PFSK-1 (cell line): Measurements from ENCODE around the gene ZNF460.

Experiments
- FOXP2 ChIP-seq: optimal IDR thresholded peaks from 2 replicates; pipeline ENCODE3; 2011; ENCODE audit warnings: borderline replicate concordance, control low read depth, inconsistent platforms; ENCODE audit not compliant: insufficient read depth; ENCODE audit errors: extremely low read length, extremely low read depth
- POLR2AphosphoS5 ChIP-seq: IDR thresholded peaks from 2 replicates; pipeline ENCODE4 v1.6.1; 2012; ENCODE audit warnings: low read depth, mild to moderate bottlenecking, control low read depth, low read length, moderate library complexity
- SIN3A ChIP-seq: IDR thresholded peaks from 2 replicates; pipeline ENCODE4 v1.6.1; 2012; ENCODE audit warnings: mild to moderate bottlenecking, low read length, moderate library complexity, borderline replicate concordance; ENCODE audit not compliant: insufficient read depth
- TAF1 ChIP-seq: IDR thresholded peaks from 2 replicates; pipeline ENCODE4 v1.6.1; 2012; ENCODE audit warnings: low read length, control low read depth, borderline replicate concordance; ENCODE audit not compliant: insufficient read depth
- TF ChIP-seq, protein P1 (sequence below), 2 experiments: IDR thresholded peaks; 2 replicates each; pipeline versions ENCODE4 v1.6.1 to v1.8.0; 2011 to 2012; ENCODE audit warnings: low read depth in 2 of 2, low read length in 2 of 2, control low read depth in 1 of 2, inconsistent platforms in 1 of 2, mild to moderate bottlenecking in 1 of 2, moderate library complexity in 1 of 2; ENCODE audit not compliant: insufficient read depth in 1 of 2

Gene ZNF460

DNA sequence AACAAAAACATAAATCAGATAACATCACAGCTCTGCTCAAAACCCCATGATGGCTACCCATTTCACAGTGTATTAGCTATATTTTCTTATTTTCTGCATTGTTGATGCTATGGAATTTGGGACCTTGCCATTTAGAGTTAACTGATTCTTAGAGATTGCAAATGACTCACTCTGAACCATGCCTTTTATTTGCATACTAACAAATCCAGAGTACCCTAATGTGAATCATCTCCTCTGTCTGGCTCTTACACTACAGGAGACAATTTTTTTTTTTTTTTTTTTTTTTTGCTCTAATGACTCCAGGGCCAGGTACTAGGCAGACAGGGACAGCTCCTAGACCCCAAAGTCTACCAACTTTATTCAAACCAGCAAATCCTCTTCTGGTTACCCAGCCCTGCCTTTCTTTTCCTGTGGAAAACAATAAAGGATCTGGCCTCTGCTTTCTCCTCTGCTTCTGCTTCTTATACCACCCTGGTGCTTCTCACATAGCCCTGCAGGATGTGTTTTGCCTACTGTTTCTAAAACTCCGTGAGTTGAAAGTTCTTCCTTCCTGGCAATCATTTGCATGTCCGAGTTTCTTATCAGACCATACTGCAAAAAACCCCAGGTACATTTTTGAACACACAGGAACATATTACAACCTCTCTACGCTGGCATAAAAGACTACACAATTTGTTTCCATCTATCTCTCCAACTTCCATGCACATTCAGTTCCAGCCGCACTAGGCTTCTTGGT lies 10.6 kb upstream of the ZNF460 start:
- TF ChIP-seq FOXP2 = no peak
- TF ChIP-seq, protein P1, sequence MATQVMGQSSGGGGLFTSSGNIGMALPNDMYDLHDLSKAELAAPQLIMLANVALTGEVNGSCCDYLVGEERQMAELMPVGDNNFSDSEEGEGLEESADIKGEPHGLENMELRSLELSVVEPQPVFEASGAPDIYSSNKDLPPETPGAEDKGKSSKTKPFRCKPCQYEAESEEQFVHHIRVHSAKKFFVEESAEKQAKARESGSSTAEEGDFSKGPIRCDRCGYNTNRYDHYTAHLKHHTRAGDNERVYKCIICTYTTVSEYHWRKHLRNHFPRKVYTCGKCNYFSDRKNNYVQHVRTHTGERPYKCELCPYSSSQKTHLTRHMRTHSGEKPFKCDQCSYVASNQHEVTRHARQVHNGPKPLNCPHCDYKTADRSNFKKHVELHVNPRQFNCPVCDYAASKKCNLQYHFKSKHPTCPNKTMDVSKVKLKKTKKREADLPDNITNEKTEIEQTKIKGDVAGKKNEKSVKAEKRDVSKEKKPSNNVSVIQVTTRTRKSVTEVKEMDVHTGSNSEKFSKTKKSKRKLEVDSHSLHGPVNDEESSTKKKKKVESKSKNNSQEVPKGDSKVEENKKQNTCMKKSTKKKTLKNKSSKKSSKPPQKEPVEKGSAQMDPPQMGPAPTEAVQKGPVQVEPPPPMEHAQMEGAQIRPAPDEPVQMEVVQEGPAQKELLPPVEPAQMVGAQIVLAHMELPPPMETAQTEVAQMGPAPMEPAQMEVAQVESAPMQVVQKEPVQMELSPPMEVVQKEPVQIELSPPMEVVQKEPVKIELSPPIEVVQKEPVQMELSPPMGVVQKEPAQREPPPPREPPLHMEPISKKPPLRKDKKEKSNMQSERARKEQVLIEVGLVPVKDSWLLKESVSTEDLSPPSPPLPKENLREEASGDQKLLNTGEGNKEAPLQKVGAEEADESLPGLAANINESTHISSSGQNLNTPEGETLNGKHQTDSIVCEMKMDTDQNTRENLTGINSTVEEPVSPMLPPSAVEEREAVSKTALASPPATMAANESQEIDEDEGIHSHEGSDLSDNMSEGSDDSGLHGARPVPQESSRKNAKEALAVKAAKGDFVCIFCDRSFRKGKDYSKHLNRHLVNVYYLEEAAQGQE (IDR thresholded peaks at IDR 0.05; ENCODE audit: insufficient read depth in 1 of 2, low read depth in 2 of 2, low read length in 2 of 2) = no peak
- TF ChIP-seq POLR2AphosphoS5 = no peak
- no peak for TF ChIP-seq SIN3A
- no peak for TF ChIP-seq TAF1

- TF ChIP-seq TAF1 (no peak), FOXP2 (no peak), POLR2AphosphoS5 (no peak), SIN3A (no peak)
- TF ChIP-seq, protein P1 (IDR thresholded peaks at IDR 0.05; ENCODE audit: insufficient read depth in 1 of 2, low read depth in 2 of 2, low read length in 2 of 2) = no peak
Observed at GRCh38 chr19:57271280-57271679, 9.0 kb upstream of the ZNF460 start.

DNA sequence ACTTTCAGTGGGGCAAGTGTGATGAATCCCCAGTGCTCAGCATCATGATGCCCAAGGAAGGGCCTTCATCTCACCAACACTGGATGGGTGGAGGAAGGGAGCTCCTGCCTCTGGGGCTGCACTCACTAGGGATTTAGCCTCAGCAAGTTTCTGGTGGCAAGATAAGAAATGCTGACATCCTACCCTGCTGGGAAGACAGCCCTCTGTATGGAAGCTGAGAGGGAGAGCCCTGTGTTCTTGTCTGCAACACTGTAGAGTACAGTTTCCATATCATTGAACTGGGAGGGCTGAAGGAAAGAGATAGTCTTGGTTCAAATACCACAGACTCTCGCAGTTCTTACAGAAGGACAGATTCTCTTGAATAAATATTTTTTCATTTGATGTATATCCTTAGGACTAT lies 7.3 kb upstream of the ZNF460 start:
- no peak for TF ChIP-seq POLR2AphosphoS5
- TF ChIP-seq TAF1 = no peak
- TF ChIP-seq SIN3A = no peak
- no peak for TF ChIP-seq FOXP2
- TF ChIP-seq, protein P1 (IDR thresholded peaks at IDR 0.05; ENCODE audit: insufficient read depth in 1 of 2, low read depth in 2 of 2, low read length in 2 of 2) = no peak

DNA sequence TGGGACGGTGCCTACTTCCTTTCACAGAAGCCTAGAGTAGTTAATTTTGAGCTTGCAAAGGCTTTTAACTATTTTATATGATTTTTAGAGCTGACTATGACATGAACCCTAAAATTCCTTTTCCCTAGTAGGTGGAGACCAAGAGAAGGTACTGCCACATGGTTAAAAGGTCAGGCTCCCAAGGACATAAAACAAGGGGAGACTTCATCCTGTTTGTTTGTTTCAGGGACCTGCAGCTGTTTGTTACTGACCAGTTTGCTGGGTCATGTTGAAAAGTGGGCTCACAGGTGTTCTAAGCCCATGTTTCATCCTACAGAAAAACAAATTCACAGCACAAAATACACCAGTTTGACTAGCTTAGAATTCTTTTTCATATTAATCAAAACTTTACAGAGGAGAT lies 3.9 kb upstream of the ZNF460 start:
- TF ChIP-seq FOXP2 (no peak), SIN3A (no peak), TAF1 (no peak), POLR2AphosphoS5 (no peak)
- TF ChIP-seq, protein P1 (IDR thresholded peaks at IDR 0.05; ENCODE audit: insufficient read depth in 1 of 2, low read depth in 2 of 2, low read length in 2 of 2) = no peak
